T47D (cell line): ENCODE data around the gene HOXB5.

ENCODE experiments used
- DNase-seq, 2 experiments: peaks; one replicate each; pipeline versions ENCODE4 v3.0.0 to v3.0.0-alpha.2; 2011 to 2012; ENCODE audit warnings: low read depth in 1 of 2, low spot score in 1 of 2
- JUND ChIP-seq: IDR thresholded peaks from 2 replicates; pipeline ENCODE4 v1.6.1; 2012; ENCODE audit warnings: low read depth
- in situ Hi-C: cut with HindIII; loops from 2 replicates; pipeline ENCODE4 v1.10.0; 2016; ENCODE audit warnings: low sequenced_read_pairs, low pct_unique_long_range_greater_than_20kb

HOXB5 gene

DNA sequence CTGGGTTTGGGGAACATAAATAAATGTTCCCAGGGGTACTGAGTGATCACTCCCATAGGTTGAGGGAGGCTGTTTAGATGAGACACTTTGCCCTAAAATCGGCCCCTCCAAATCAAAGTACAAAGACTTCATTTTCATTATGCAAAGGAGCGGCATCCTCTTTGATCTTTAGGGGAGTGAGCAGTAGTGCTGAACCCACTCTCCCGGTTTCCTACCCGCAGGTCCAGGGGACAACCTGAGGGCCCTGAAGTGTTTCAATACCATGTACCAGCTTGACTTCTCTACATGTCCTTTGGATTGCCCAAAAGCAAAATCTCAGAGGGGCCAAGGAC lies 7.6 kb upstream of the HOXB5 start:
- in situ Hi-C loops: no loop called here
- TF ChIP-seq JUND: no peak
- no peak for DNase-seq

DNA sequence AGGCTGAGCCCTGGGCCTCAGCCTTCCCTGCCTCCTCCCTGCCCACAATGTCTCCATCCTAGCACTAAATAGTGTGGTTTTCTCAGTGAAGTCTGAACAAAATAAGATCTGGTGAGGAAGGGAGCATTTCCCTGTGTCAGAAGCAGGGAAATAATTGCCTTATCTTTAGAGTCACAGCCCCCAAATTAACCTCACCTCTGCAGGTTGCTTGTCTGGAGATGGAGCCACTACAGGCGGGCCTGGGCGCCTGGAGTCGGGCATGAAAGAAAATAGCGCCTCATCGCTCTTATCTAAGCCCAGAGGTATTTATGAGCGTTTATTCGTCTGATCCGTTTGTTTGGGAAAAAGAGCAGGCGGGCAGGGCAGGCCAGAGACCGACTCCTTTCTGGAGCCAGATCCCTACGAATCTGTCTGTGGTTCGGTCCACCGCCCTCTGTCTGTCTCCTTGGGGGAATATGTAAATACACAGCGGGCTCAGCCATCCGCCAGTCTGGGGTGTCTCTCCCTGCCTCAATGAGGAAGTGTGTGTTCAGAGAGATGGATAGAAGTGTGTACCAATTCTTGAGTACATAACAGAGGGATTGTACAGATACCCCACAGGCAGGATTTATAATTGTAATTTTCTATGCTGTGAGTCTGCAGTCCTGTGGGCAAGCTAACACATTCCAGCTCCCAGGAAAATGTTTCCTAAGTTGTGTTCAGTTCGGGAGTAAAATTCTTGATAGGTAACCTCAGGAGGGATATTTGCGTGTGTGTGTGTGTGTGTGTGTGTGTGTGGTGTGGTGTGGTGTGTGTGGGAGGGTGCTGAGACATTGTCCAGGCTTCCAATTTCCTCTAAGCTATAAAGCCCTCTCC lies 6.9 kb upstream of the HOXB5 start:
- no peak for TF ChIP-seq JUND
- in situ Hi-C loops: no loop called here
- no peak for DNase-seq

DNA sequence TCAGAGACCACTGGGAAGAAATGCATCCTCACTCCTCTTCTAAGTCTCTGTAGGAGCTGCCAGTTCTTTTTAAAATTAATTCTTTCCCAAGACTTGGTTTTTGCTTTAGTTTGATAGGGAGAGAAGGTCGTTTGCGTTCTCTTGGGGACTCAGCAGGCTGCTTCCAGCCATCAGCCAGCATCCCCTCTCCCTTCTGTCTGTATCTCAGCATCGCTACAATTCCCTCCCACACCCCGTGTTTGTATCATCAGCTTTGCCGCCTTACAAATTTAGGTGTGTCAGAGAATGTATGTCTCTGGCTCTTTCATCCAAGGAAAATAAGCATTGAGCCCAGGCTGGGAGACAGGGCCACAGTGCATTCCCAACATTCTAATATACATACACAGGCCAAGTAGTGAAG lies 5.8 kb upstream of the HOXB5 start:
- in situ Hi-C loops: no loop called here
- no peak for DNase-seq
- no peak for TF ChIP-seq JUND

DNA sequence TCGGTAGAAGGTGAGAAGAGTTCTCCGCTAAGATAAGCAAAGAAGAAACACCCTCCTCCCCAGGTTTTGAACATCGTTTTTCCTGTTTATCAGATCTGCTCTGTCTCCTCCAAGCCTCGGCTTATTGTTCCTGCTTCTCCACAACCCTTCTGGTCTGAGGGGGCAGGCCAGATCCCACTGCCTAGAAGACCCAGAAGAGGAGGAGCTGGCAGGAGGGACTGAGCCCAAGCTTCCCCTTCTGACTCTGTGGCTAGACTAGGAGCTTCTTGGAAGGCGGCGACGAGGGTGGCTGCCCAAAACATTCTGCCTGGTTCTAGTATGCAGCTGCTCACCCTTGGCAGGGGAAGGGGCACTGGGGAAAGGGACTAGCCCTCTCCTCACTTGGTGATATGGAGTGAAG lies 5.2 kb upstream of the HOXB5 start:
- no peak for DNase-seq
- TF ChIP-seq JUND: no peak
- in situ Hi-C loops: no loop called here

DNA sequence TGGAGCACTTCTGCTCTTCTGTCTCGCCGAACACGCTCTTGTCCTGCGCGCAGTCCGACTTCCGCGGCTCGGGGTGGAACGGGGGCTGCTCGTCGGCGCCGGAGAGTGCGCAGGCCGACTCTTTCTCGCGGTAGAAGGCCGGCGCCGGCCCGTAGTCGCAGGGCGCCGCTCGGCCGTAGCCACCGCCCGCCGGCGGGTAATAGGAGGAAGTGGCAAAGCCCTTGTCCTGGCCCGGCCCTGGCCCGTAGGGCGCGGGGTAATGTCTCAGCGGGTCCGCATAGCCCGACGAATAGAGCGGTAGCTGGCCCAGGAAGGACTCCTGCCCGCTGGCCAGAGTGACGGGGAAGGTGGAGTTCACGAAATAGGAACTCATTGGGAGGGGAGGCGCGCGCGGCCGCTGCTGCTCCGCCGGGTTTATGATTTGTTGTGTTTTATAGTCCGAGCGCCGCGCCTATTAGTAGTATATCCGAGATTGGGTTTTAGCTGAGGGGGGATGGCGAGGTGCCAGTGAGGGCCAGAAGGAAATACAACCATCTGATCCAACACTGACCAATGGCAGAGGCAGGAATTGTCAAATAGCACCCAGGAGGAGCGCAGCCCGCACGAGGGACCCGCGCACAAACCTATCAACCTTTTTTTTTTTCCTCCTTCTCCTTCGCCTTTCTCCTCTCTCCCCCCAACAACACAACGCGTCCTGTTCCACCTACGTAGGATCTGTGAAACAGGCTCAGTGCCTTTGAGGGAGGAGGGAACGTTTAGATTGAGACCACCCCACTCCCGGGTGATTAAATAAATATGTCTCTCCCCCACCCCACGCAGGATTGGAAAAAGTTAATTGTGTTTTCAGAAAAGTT lies 4.4 kb upstream of the HOXB5 start:
- peak; percentile 67 to 88 for DNase-seq
- in situ Hi-C loops: no loop called here
- TF ChIP-seq JUND: no peak

DNA sequence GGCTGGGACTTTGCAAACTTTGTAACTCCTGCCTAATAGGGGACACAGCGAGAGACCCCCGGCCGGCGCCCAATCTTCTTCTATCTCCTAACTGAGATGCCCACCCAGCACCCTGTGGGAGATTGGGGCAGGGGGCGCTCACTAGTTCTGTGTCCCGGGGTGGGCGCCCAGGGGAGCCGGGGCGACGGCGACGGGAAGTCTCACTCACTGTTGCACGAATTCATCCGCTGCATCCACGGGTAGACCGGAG lies 3.9 kb upstream of the HOXB5 start:
- DNase-seq: no peak
- no peak for TF ChIP-seq JUND
- in situ Hi-C loops: no loop called here

DNA sequence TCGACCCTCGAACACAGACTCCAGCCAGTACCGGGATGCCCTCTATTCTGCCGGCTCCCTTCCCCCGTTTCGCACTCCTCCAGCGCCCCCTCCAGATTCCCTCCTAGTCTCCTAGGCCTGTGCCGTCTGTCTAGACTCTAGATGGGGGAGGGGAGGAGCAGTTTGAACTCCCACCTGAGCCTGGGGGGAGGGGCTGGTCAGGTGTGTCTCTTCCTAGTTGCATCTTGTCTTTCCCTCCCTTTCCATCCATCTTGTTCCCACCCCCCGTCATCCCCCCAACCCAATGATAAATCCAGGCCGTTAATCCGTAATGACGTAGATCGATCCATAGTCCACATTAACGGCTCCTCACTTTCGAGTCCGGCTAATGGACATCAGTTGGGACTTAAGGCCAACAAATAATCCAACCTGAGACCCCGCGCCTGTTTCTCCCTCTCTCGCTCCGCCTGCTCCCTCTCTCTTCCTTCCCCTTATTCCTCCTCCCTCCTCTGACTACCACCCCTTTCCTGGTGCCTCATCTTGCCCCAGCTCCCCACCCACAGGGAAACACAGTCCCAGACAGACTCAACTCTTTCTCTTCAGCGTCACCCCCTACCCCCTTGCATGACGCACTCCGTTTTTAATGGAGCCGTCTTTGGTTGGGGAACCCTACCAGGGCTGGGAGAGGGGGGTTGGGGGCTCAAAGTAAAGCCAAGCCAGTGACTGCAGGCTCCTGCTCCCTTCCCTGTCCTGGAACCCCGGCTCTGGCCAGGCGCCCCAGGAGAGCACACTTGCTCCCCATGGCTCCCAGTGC lies 3.4 kb upstream of the HOXB5 start:
- in situ Hi-C loops: no loop called here
- no peak for DNase-seq
- TF ChIP-seq JUND: no peak

DNA sequence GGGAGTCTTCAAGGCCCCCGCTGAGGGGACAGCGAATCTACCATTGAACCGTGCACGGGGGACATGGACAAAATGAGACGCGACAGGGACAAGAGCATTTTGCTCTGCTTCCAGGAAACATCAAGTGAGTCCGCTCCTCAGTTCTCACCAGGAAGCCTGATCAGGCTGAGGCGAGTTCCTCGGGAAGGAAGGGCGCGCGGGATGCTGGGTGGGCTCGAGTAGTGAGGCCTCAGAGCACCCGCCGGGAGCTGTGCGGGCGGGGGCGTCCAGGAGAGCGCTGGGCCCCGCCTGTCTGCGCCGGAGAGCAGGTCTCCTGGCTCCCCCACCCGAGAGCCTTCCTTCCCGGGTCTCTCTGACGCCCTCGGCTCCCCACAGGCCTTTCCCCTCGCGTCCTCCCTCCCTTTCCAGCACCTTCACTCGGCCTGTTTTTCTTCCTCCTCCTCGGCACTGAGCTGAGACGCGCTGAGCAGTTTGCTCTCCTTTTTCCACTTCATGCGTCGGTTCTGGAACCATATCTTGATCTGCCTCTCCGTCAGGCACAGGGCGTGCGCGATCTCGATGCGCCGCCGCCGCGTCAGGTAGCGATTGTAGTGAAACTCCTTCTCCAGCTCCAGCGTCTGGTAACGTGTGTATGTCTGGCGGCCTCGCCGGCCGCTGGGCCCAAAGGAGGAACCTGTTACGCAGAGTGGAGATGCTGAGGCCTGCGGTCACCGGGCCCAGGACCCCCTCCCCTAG lies 2.6 kb upstream of the HOXB5 start:
- DNase-seq: no peak
- TF ChIP-seq JUND: no peak
- in situ Hi-C loops: no loop called here

DNA sequence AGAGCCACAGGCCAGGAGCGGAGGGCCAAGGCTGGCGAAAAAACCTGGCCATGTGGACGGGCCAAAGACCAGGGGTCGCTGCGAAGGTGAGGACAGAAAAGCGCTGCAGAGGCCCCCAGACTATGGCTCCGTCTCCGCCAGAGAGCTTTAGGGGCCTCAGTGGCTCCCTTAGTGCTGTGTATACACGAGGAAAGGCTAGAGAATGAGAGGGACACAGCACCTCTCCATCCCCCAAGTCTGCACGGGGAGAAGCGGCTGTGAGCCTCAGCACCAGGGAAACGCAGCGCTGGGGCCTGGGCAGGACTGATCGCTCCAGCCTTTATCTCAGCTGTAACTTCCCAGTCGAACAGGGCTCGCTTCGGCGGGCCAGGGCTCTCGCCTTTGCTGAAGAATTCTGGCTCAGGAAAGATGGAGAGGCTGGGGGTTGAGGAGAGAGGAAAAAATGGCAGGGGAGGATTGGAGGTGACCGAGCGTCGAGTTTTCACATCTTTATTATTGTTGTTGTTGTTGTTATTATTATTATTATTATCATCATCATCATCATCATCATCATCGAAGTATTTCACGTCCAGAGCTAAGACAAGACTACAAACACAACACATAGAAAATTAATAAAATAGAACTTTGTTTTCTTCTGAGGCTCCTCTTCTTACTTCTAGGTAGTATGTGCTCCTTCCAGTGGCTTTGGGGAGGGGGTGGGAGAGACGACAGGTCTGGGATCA lies 1.9 kb upstream of the HOXB5 start:
- in situ Hi-C loops: no loop called here
- DNase-seq: no peak

DNA sequence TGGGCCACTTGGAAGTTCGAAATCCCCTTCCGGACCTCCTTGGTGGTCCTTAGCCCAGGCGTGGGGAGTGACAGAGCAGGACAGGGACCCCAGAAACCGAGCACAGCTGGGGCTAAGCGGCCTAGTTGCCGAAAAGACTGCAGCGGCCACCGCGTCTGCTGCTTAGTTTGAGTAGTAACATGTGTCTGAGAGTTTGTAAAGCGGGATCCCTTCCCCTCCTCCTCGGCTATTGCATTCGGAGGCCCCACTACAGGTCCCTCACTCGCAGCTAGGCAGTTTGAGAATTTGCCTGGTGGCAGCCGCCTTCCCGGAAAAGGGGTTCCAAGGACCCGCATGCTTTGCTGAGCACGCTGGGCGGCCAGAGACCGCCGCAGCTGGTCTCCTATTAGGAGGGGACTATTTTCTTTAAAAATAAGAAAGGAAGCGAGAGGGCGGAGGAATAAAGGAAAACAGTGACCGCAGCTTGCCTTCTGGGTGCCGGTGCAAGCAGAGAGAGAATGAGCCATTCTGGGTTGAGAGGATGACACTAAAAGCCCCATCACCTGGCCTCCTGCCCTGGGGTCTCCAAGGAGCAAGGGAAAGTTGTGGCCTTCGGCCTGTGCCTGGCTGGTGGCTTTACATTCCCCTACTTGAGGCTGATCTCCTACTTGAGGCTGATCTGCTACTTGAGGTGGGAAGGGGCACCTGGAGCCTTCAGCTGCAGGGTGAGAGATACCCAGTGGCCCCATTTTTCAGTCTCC lies 1.1 kb upstream of the HOXB5 start:
- in situ Hi-C loops: no loop called here
- no peak for DNase-seq
- no peak for TF ChIP-seq JUND

More for the DNA sequence above, 1.9 kb upstream of the HOXB5 start:
- TF ChIP-seq JUND: no peak

DNA sequence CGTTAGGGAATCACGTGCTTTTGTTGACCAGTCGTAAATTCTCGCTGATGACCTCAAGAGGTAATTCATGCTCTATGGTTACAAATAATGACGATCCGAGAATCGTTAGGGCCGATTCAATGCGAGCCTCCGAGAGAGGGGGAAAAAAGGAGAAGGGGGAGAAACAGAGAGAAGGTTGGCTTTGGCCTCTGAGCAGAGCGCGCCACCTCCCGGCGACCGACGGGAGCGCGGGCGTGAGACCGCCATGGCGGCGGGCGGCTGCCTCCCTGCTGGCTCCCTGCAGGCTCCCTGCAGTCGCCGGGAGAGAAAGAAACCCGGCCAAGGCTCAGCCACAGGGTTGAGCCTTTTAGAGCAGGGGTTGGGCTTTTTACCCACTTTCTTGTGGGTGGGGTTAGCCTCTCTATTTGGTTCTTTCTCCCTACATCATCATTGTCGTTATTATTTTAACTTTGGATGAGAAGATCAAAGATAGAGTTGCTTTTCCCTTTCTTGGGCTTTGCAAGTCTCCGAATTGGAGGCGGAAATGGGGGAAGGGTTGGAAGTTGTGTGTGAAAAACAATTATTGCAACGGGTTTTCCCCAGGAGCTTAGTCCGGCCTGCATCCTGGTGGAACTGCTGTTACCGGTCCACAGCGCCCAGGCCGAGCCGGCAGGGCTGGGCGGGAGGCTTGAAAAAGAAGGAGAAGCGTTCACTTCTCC lies 410 bp upstream of the HOXB5 start:
- in situ Hi-C loops: no loop called here
- no peak for TF ChIP-seq JUND
- peak; percentile 85 to 96 for DNase-seq
